Neural cell (in vitro differentiated cells): ENCODE results near the gene MEF2A. TPM values are rescaled to one million over a fixed set of nuclear protein-coding genes. Genes with fewer than 3 reads are reported as not detected.

Source experiments
- H2AFZ ChIP-seq: fragments of 200-600, 300-800 bp; sonication (generic), shearing (Covaris generic); 2 replicates; pipeline ENCODE4 v1.6.0; 2014; ENCODE audit warnings: low read depth, mild to moderate bottlenecking, antibody characterized with exemption, low read length, moderate library complexity
- H3F3A ChIP-seq: fragments of 200-600 bp; shearing (Covaris generic); 2 replicates; pipeline ENCODE4 v1.6.1; 2016; ENCODE audit warnings: mild to moderate bottlenecking, moderate library complexity, mixed read lengths, antibody characterized with exemption, low read length; ENCODE audit not compliant: insufficient read depth, poor library complexity, severe bottlenecking
- H3K27ac ChIP-seq: fragments of 200-600, 300-800 bp; sonication (generic), shearing (Covaris generic); 2 replicates; pipeline ENCODE4 v1.5.1; 2014; ENCODE audit warnings: mild to moderate bottlenecking, low read length, moderate library complexity
- H3K27me3 ChIP-seq: fragments of 300-800, 200-600 bp; sonication (generic), shearing (Covaris generic); 2 replicates; pipeline ENCODE4 v1.6.0; 2014; ENCODE audit warnings: mild to moderate bottlenecking, low read depth, low read length, moderate library complexity; ENCODE audit not compliant: insufficient read depth
- H3K36me3 ChIP-seq: fragments of 300-800, 200-600 bp; sonication (generic), shearing (Covaris generic); 2 replicates; pipeline ENCODE4 v1.5.1; 2014; ENCODE audit warnings: mild to moderate bottlenecking, antibody characterized with exemption, low read length, moderate library complexity; ENCODE audit not compliant: insufficient read depth
- H3K4me2 ChIP-seq: fragments of 300-800, 200-600 bp; sonication (generic), shearing (Covaris generic); 2 replicates; pipeline ENCODE4 v1.6.0; 2014; ENCODE audit warnings: mild to moderate bottlenecking, low read length
- H3K4me3 ChIP-seq: fragments of 300-800, 200-600 bp; sonication (generic), shearing (Covaris generic); 2 replicates; pipeline ENCODE4 v1.5.1; 2014; ENCODE audit warnings: mild to moderate bottlenecking, low read length, moderate library complexity
- H3K79me2 ChIP-seq: fragments of 200-600 bp; shearing (Covaris generic); replicated peaks from 2 replicates; pipeline ENCODE4 v1.6.0; 2014; ENCODE audit warnings: mild to moderate bottlenecking, low read length, moderate library complexity; ENCODE audit not compliant: insufficient read depth
- H3K9ac ChIP-seq: fragments of 300-800, 200-600 bp; sonication (generic), shearing (Covaris generic); 2 replicates; pipeline ENCODE4 v1.6.1; 2016; ENCODE audit warnings: mild to moderate bottlenecking, low read length, mixed read lengths
- H3K9me2 ChIP-seq: fragments of 200-600 bp; shearing (Covaris generic); 2 replicates; pipeline ENCODE4 v1.6.1; 2016; ENCODE audit warnings: mild to moderate bottlenecking, low read length, mixed read lengths; ENCODE audit not compliant: insufficient read depth
- H3K9me3 ChIP-seq: fragments of 200-600, 300-800 bp; sonication (generic), shearing (Covaris generic); 2 replicates; pipeline ENCODE4 v1.6.1; 2016; ENCODE audit warnings: mild to moderate bottlenecking, mixed run types, low read length, moderate library complexity, mixed read lengths
- H4K20me1 ChIP-seq: fragments of 200-600 bp; shearing (Covaris generic); 2 replicates; pipeline ENCODE4 v1.6.1; 2016; ENCODE audit warnings: mild to moderate bottlenecking, mixed run types; ENCODE audit not compliant: insufficient read depth
- EP300 ChIP-seq: fragments of 450-650 bp; conservative IDR thresholded peaks from 2 replicates; pipeline ENCODE4 v1.6.1; 2014; ENCODE audit warnings: antibody characterized with exemption, mild to moderate bottlenecking, moderate library complexity; ENCODE audit not compliant: poor library complexity, severe bottlenecking
- EZH2 ChIP-seq: fragments of 200-600, 300-800 bp; shearing (Covaris generic), sonication (generic); IDR thresholded peaks from 2 replicates; pipeline ENCODE4 v1.6.1; 2014; ENCODE audit warnings: antibody characterized with exemption, low read length, borderline replicate concordance, mild to moderate bottlenecking; ENCODE audit not compliant: insufficient read depth, poor library complexity, severe bottlenecking
- MXI1 ChIP-seq: fragments of 450-650 bp; conservative IDR thresholded peaks from 2 replicates; pipeline ENCODE4 v1.6.1; 2014; ENCODE audit warnings: antibody characterized with exemption, mild to moderate bottlenecking; ENCODE audit not compliant: poor library complexity, severe bottlenecking
- POLR2AphosphoS5 ChIP-seq: IDR thresholded peaks from 2 replicates; pipeline ENCODE4 v1.6.1; 2012
- RAD21 ChIP-seq: fragments of 450-650 bp; conservative IDR thresholded peaks from 2 replicates; pipeline ENCODE4 v1.6.1; 2014; ENCODE audit warnings: antibody characterized with exemption, mild to moderate bottlenecking, moderate library complexity
- SMC3 ChIP-seq: fragments of 450-650 bp; conservative IDR thresholded peaks from 2 replicates; pipeline ENCODE4 v1.6.1; 2014; ENCODE audit warnings: antibody characterized with exemption, mild to moderate bottlenecking, moderate library complexity; ENCODE audit not compliant: poor library complexity
- TAF1 ChIP-seq: IDR thresholded peaks from 2 replicates; pipeline ENCODE4 v1.6.1; 2012; ENCODE audit warnings: low read depth
- polyA plus RNA-seq: library from polyadenylated mRNA; depleted of rRNA; stranded (reverse); fragments of >200 nt; gene quantifications from 2 replicates; pipeline ENCODE4 v1.2.3, GENCODE V29; 2014
- TF ChIP-seq, protein P1 (sequence below): IDR thresholded peaks from 2 replicates; pipeline ENCODE4 v1.6.1; 2012; ENCODE audit warnings: borderline replicate concordance
- TF ChIP-seq, protein P2 (sequence below): fragments of 450-650 bp; IDR thresholded peaks from 2 replicates; pipeline ENCODE4 v1.5.1; 2014; ENCODE audit warnings: antibody characterized with exemption, mild to moderate bottlenecking, moderate library complexity; ENCODE audit not compliant: poor library complexity, severe bottlenecking

The MEF2A gene
- polyA plus RNA-seq, 1 donor from 2014 or later = 32.2 TPM

DNA sequence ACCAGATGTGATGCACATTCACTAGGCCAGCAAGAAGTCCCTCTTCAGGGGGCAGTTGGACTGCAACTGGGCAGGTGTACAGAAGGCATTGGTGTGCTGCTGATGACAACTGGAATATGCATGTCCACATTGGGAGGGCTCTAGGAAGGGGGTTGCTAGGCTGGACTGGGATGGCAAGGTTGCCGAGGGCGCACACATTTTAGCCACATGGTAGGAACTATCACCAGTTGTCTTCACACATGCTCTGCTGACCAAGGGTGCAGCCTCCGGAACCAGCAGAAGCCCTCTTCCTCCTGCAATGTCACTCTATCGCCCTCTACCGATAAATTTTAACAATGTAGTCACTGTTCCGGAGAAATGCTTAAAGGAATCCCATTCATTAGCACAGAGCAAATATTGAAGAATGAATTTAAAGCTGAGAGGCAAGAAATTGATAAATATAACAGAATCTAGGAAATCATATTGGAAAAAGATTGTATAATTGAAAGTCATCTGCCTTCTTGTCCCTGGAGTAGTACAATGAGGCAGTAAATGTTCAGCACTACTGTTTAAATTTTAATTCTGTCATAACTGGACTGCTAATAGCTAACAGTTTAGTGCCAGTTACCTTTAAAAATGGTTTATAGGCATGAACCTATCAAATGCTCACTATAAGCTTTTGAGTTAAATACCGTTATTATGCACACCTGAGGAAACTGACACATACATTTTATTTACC lies 190.1 kb downstream of the MEF2A start:
- Histone ChIP-seq H3K4me3 (no peak overlapping the region), H3K9me2 (no peaks in the 10 kb centered on the region), H3K4me2 (no peak overlapping the region), H3K36me3 (no peaks in the 10 kb centered on the region), H3F3A (no peaks in the 10 kb centered on the region), H3K79me2 (no peaks in the 10 kb centered on the region), H4K20me1 (no peaks in the 10 kb centered on the region), H3K27ac (no peak overlapping the region), H3K9ac (no peak overlapping the region), H2AFZ (no peak overlapping the region), H3K27me3 (no peaks in the 10 kb centered on the region), H3K9me3 (no peaks in the 10 kb centered on the region)
- TF ChIP-seq, protein P1, sequence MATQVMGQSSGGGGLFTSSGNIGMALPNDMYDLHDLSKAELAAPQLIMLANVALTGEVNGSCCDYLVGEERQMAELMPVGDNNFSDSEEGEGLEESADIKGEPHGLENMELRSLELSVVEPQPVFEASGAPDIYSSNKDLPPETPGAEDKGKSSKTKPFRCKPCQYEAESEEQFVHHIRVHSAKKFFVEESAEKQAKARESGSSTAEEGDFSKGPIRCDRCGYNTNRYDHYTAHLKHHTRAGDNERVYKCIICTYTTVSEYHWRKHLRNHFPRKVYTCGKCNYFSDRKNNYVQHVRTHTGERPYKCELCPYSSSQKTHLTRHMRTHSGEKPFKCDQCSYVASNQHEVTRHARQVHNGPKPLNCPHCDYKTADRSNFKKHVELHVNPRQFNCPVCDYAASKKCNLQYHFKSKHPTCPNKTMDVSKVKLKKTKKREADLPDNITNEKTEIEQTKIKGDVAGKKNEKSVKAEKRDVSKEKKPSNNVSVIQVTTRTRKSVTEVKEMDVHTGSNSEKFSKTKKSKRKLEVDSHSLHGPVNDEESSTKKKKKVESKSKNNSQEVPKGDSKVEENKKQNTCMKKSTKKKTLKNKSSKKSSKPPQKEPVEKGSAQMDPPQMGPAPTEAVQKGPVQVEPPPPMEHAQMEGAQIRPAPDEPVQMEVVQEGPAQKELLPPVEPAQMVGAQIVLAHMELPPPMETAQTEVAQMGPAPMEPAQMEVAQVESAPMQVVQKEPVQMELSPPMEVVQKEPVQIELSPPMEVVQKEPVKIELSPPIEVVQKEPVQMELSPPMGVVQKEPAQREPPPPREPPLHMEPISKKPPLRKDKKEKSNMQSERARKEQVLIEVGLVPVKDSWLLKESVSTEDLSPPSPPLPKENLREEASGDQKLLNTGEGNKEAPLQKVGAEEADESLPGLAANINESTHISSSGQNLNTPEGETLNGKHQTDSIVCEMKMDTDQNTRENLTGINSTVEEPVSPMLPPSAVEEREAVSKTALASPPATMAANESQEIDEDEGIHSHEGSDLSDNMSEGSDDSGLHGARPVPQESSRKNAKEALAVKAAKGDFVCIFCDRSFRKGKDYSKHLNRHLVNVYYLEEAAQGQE = no peak
- TF ChIP-seq RAD21 = peak; percentile 67
- no peak for TF ChIP-seq TAF1
- TF ChIP-seq SMC3 = peak; percentile 57
- TF ChIP-seq, protein P2, sequence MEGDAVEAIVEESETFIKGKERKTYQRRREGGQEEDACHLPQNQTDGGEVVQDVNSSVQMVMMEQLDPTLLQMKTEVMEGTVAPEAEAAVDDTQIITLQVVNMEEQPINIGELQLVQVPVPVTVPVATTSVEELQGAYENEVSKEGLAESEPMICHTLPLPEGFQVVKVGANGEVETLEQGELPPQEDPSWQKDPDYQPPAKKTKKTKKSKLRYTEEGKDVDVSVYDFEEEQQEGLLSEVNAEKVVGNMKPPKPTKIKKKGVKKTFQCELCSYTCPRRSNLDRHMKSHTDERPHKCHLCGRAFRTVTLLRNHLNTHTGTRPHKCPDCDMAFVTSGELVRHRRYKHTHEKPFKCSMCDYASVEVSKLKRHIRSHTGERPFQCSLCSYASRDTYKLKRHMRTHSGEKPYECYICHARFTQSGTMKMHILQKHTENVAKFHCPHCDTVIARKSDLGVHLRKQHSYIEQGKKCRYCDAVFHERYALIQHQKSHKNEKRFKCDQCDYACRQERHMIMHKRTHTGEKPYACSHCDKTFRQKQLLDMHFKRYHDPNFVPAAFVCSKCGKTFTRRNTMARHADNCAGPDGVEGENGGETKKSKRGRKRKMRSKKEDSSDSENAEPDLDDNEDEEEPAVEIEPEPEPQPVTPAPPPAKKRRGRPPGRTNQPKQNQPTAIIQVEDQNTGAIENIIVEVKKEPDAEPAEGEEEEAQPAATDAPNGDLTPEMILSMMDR = peak; percentile 71
- TF ChIP-seq POLR2AphosphoS5 = no peak

DNA sequence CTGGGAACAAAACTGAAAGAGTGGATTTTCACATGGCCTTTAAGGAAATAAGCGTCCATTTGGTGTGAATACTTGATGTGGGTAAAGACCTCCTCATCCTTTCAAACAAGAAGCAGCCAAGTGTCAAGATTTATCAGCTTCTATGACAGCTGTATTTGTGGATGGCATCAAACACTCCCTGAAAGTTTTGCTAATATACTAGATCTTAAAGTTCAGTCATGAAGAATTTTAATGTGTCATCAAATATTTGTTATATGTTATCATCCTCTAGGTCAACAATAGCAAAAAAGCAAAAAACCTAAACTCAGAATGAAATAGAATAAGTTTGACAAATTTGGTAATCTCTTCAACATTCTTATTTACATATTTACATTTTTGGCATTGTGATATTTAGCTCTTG lies 196.5 kb downstream of the MEF2A start:
- TF ChIP-seq, protein P2 = no peak
- TF ChIP-seq SMC3 = no peak
- TF ChIP-seq RAD21 = no peak
- TF ChIP-seq POLR2AphosphoS5 = no peak
- TF ChIP-seq EZH2 = no peak
- TF ChIP-seq MXI1 = no peak
- TF ChIP-seq, protein P1 = no peak
- no peak for TF ChIP-seq EP300
- no peaks in the 10 kb centered on the region for H4K20me1 ChIP-seq
- H3K27ac ChIP-seq = no peak overlapping the region
- H3K9me2 ChIP-seq = no peaks in the 10 kb centered on the region
- H2AFZ ChIP-seq = no peak overlapping the region
- H3K4me2 ChIP-seq = no peak overlapping the region
- H3K79me2 ChIP-seq = no peaks in the 10 kb centered on the region
- no peaks in the 10 kb centered on the region for H3K9me3 ChIP-seq
- H3K4me3 ChIP-seq = no peak overlapping the region
- H3K27me3 ChIP-seq = no peaks in the 10 kb centered on the region
- H3K9ac ChIP-seq = no peak overlapping the region
- H3F3A ChIP-seq = no peaks in the 10 kb centered on the region
- H3K36me3 ChIP-seq = no peaks in the 10 kb centered on the region
